ENCODE data around the gene SEPTIN2.

SEPTIN2 gene

GRCh38 chr2:241355983-241356870, 40.5 kb downstream of the SEPTIN2 start, which contains the start of gene FARP2:
FARP2 (plus strand) TSS chr2:241356285; CDS start chr2:241373108, 16,823 bp downstream.
- peaks cover 5% of the 10 kb centered on the region for H3K4me1 ChIP-seq
- no peak for TF ChIP-seq CTCF (IDR thresholded peaks at IDR 0.05; ENCODE audit: low read depth, low read length)
- peak within 1 kb of the TSS; percentile 70 for H3K4me3 ChIP-seq (ENCODE audit: low read depth, low read length)
- peak; percentile 100 for DNase-seq
- peaks cover 29% of the 10 kb centered on the region for H3K36me3 ChIP-seq
- no peaks in the 10 kb centered on the region for H3K27me3 ChIP-seq
- no peaks in the 10 kb centered on the region for H3K9me3 ChIP-seq

- H3K27me3 ChIP-seq, result no peaks in the 10 kb centered on the region
- H3K4me1 ChIP-seq, result peaks cover 5% of the 10 kb centered on the region
- DNase-seq, result no peak
- TF ChIP-seq CTCF (IDR thresholded peaks at IDR 0.05; ENCODE audit: low read depth, low read length), result no peak
- H3K4me3 ChIP-seq (ENCODE audit: low read depth, low read length), result peak overlapping the region; percentile 70
- H3K9me3 ChIP-seq, result no peaks in the 10 kb centered on the region
- peaks cover 23% of the 10 kb centered on the region for H3K36me3 ChIP-seq
Observed at GRCh38 chr2:241356871-241357260, 41.1 kb downstream of the SEPTIN2 start.

GRCh38 chr2:241357531-241357930, 41.8 kb downstream of the SEPTIN2 start:
- TF ChIP-seq CTCF (IDR thresholded peaks at IDR 0.05; ENCODE audit: low read depth, low read length), result no peak
- no peak for DNase-seq
- H3K4me3 ChIP-seq (ENCODE audit: low read depth, low read length), result peak overlapping the region; percentile 70; the same call in 1 of the 2 replicates
- H3K27me3 ChIP-seq, result no peaks in the 10 kb centered on the region
- H3K9me3 ChIP-seq, result no peaks in the 10 kb centered on the region
- peaks cover 16% of the 10 kb centered on the region for H3K36me3 ChIP-seq
- peaks cover 5% of the 10 kb centered on the region for H3K4me1 ChIP-seq

GRCh38 chr2:241358470-241358869, 42.7 kb downstream of the SEPTIN2 start:
- no peak overlapping the region for H3K4me3 ChIP-seq (ENCODE audit: low read depth, low read length)
- DNase-seq, result no peak
- H3K4me1 ChIP-seq, result peaks cover 5% of the 10 kb centered on the region
- no peak for TF ChIP-seq CTCF (IDR thresholded peaks at IDR 0.05; ENCODE audit: low read depth, low read length)
- no peaks in the 10 kb centered on the region for H3K9me3 ChIP-seq
- no peaks in the 10 kb centered on the region for H3K27me3 ChIP-seq
- H3K36me3 ChIP-seq, result peaks cover 15% of the 10 kb centered on the region; the same call in 1 of the 2 replicates

- TF ChIP-seq CTCF (IDR thresholded peaks at IDR 0.05; ENCODE audit: low read depth, low read length), result no peak
- Histone ChIP-seq H3K4me1 (peaks cover 5% of the 10 kb centered on the region), H3K9me3 (no peaks in the 10 kb centered on the region), H3K36me3 (peaks cover 6% of the 10 kb centered on the region; the same call in 1 of the 2 replicates), H3K27me3 (no peaks in the 10 kb centered on the region), H3K4me3 (ENCODE audit: low read depth, low read length) (no peak overlapping the region)
- DNase-seq, result no peak
Observed at GRCh38 chr2:241359481-241360045, 43.8 kb downstream of the SEPTIN2 start.

GRCh38 chr2:241363426-241363825, 47.7 kb downstream of the SEPTIN2 start:
- Histone ChIP-seq H3K4me1 (no peaks in the 10 kb centered on the region), H3K9me3 (no peaks in the 10 kb centered on the region), H3K27me3 (no peaks in the 10 kb centered on the region), H3K4me3 (ENCODE audit: low read depth, low read length) (no peak overlapping the region), H3K36me3 (no peaks in the 10 kb centered on the region)
- DNase-seq, result no peak
- TF ChIP-seq CTCF (IDR thresholded peaks at IDR 0.05; ENCODE audit: low read depth, low read length), result no peak
